ENCODE data around the gene SMAD4. TPM values are rescaled to one million over a fixed set of nuclear protein-coding genes. Genes with fewer than 3 reads are reported as not detected.
"Not testable (repeated sequence)": the region's sequence is repeated elsewhere in the genome, so short reads cannot be mapped to it uniquely, and the experiment has no call there.

SMAD4 gene
- total RNA-seq, 4 donors from 2014 or later = 113 to 168 (median 130) TPM

DNA sequence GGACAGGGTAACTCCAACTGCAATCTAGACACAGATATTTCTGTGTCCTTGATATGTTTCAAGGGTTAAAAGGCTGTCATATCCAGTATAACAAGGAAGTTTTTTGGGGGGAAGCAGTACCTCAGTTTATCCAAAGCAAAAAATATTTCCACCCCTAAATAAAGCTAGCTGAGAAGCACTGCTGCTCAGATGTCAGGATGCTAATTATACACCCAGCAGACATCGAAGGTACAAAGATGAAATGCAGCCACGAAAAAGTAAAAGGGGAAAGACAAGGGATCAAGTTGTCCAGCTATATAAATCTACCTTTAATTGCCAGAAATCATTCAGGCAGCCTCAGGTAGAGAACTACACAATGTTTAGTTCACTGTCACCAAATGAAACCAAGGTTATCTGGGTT lies 36.0 kb upstream of the SMAD4 start:
- intact Hi-C loops (cut with DNase I) = no loop called here

DNA sequence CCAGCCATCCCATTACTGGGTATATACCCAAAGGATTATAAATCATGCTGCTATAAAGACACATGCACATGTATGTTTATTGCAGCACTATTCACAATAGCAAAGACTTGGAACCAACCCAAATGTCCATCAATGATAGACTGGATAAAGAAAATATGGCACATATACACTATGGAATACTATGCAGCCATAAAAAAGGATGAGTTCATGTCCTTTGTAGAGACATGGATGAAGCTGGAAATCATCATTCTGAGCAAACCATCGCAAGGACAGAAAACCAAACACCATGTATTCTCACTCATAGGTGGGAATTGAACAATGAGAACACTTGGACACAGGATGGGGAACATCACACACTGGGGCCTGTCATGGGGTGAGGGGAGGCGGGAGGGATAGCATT lies 26.8 kb upstream of the SMAD4 start:
- H3K36me3 ChIP-seq; H3K4me3 ChIP-seq; H3K27me3 ChIP-seq; H3K9me3 ChIP-seq; H3K4me1 ChIP-seq; H3K27ac ChIP-seq (replicated peaks in 1 of 4); DNase-seq (ENCODE audit: extremely low spot score); intact Hi-C loops (cut with DNase I): not testable (repeated sequence)
- WGBS = 100% methylated on average over 2 of the region's 2 CpGs

More for the DNA sequence above, 36.0 kb upstream of the SMAD4 start:
- Histone ChIP-seq H3K4me3 (no peak overlapping the region), H3K27me3 (no peaks in the 10 kb centered on the region), H3K27ac (replicated peaks in 1 of 4) (no peak overlapping the region), H3K4me1 (no peaks in the 10 kb centered on the region), H3K9me3 (no peaks in the 10 kb centered on the region), H3K36me3 (no peaks in the 10 kb centered on the region)
- DNase-seq (ENCODE audit: extremely low spot score) = no peak
- 72% methylated on average over 2 of the region's 2 CpGs for WGBS
- no peak for TF ChIP-seq EP300 (IDR thresholded peaks at IDR 0.05)
- no peak for TF ChIP-seq POLR2A (IDR thresholded peaks at IDR 0.05; ENCODE audit: low read depth)
- TF ChIP-seq, protein P1, sequence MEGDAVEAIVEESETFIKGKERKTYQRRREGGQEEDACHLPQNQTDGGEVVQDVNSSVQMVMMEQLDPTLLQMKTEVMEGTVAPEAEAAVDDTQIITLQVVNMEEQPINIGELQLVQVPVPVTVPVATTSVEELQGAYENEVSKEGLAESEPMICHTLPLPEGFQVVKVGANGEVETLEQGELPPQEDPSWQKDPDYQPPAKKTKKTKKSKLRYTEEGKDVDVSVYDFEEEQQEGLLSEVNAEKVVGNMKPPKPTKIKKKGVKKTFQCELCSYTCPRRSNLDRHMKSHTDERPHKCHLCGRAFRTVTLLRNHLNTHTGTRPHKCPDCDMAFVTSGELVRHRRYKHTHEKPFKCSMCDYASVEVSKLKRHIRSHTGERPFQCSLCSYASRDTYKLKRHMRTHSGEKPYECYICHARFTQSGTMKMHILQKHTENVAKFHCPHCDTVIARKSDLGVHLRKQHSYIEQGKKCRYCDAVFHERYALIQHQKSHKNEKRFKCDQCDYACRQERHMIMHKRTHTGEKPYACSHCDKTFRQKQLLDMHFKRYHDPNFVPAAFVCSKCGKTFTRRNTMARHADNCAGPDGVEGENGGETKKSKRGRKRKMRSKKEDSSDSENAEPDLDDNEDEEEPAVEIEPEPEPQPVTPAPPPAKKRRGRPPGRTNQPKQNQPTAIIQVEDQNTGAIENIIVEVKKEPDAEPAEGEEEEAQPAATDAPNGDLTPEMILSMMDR (IDR thresholded peaks at IDR 0.05) = no peak
- no peak for TF ChIP-seq POLR2AphosphoS5 (IDR thresholded peaks at IDR 0.05)

DNA sequence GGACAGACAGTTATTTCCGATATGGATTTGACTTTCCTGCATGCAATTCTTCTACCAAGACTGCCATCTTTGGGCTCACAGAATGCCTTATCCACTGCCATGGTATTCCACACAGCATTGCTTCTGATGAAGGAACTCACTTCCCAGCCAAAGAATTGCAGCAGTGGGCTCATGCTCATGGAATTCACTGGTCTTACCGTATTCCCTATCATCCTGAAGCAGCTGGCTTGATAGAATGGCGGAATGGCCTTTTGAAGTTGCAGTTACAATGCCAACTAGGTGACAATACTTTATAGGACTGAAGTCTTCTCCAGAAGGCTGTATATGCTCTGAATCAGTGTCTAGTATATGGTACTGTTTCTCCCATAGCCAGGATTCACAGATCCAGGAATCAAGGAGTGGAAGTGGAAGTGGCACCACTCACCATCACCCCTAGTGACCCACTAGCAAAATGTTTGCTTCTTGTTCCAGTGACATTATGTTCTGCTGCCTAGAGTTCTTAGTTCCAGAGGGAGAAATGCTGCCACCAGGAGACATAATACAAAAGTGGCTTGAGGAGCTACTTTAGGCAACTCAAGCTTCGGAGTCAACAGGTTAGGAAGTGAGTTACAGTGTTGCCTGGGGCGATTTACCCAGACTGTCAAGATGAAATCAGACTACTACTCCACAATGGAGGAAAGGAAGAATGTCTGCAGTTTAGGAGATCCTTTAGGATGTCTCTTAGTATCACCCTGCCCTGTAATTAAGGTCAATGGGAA lies 23.8 kb upstream of the SMAD4 start:
- peaks cover 0 to 6% (median under 1%) of the 10 kb centered on the region in 4 donors for H3K4me1 ChIP-seq
- WGBS = 97% methylated on average over 5 of the region's 5 CpGs
- no peak overlapping the region for H3K27ac ChIP-seq (replicated peaks in 1 of 4)
- H3K4me3 ChIP-seq = no peak overlapping the region
- TF ChIP-seq EP300 (IDR thresholded peaks at IDR 0.05) = no peak
- no peak for TF ChIP-seq POLR2A (IDR thresholded peaks at IDR 0.05; ENCODE audit: low read depth)
- H3K36me3 ChIP-seq = no peaks in the 10 kb centered on the region
- DNase-seq (ENCODE audit: extremely low spot score) = no peak
- no peaks in the 10 kb centered on the region for H3K27me3 ChIP-seq
- intact Hi-C loops (cut with DNase I) = no loop called here
- H3K9me3 ChIP-seq = no peaks in the 10 kb centered on the region

DNA sequence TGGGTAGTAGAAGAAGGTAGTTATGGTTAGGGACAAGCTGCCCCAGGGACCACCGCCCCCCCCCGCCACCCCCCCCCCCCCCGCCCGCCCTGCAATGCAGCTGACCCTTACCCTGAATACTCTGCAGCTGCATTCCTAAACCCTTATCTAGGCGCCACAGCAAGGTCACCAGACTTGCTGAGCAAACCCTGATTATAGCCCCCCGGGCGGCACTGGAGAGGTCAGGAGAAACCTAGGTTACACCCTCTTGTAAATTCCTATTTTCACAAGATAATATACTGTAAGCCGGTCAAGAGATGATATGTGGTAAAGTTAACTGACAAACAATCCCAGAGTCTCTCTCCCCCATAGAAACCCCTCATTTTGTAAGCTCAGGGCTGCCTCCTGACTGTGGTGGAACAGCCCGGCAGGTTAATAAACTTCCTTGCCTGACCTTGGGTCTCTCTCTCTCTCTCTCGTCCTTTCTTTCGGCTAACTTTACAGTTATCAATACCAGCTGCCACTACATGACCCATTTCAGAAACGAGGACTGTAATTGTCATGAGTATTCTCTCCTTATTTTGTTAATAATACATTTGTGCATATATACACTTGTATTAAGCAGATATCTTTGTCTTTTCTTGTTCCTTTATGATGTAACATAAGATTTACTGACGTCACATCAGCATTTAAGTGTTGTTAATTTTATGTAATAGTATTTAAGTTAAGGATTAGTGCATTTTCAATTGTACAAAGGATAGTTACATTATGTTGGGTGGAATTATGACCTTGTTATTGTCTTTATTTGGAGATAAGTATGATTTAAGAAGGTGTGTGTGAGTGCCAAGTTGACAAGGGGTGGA lies 22.8 kb upstream of the SMAD4 start:
- 65% methylated on average over 10 of the region's 13 CpGs for WGBS
- TF ChIP-seq, protein P1 (IDR thresholded peaks at IDR 0.05) = no peak
- no peak for TF ChIP-seq POLR2AphosphoS5 (IDR thresholded peaks at IDR 0.05)
- no peak for TF ChIP-seq EP300 (IDR thresholded peaks at IDR 0.05)
- TF ChIP-seq POLR2A (IDR thresholded peaks at IDR 0.05; ENCODE audit: low read depth) = no peak
- Histone ChIP-seq H3K4me1 (peaks cover 0 to 6% (median under 1%) of the 10 kb centered on the region in 4 donors), H3K4me3 (no peak overlapping the region), H3K36me3 (no peaks in the 10 kb centered on the region), H3K27me3 (no peaks in the 10 kb centered on the region), H3K9me3 (no peaks in the 10 kb centered on the region), H3K27ac (replicated peaks in 1 of 4) (no peak overlapping the region)
- DNase-seq (ENCODE audit: extremely low spot score) = no peak
- intact Hi-C loops (cut with DNase I) = no loop called here

DNA sequence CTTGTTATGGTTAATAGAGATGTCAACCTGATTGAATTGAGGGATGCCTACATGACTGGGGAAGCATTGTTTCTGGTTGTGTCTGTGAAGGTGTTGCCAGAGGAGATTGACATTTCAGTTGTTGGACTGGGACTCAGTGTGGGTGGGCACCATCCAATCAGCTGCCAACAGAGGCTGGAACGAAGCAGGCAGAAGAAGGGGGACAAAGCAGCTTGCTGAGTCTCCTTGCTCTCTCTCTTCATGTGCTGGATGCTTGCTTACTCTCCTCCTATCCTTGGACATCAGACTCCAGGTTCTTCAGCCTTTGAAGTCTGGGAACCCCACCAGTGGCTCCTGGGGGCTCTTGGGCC lies 22.2 kb upstream of the SMAD4 start:
- no peaks in the 10 kb centered on the region for H3K9me3 ChIP-seq
- WGBS = 33% methylated on average over 1 of the region's 1 CpG
- H3K27me3 ChIP-seq = no peaks in the 10 kb centered on the region
- H3K4me3 ChIP-seq = no peak overlapping the region
- intact Hi-C loops (cut with DNase I) = no loop called here
- H3K4me1 ChIP-seq = peaks cover 0 to 6% (median under 1%) of the 10 kb centered on the region in 4 donors
- no peaks in the 10 kb centered on the region for H3K36me3 ChIP-seq
- no peak for DNase-seq (ENCODE audit: extremely low spot score)
- no peak overlapping the region for H3K27ac ChIP-seq (replicated peaks in 1 of 4)
- TF ChIP-seq POLR2AphosphoS5 (IDR thresholded peaks at IDR 0.05) (no peak), POLR2A (IDR thresholded peaks at IDR 0.05; ENCODE audit: low read depth) (no peak), EP300 (IDR thresholded peaks at IDR 0.05) (no peak)
- TF ChIP-seq, protein P1 (IDR thresholded peaks at IDR 0.05) = no peak

Measured in esophagus muscularis mucosa (tissue), 4 donors.